H1 (cell line): ENCODE data around the gene TRIM46. TPM values are rescaled to one million over a fixed set of nuclear protein-coding genes. Genes with fewer than 3 reads are reported as not detected.

Experiments
- ASH2L ChIP-seq: fragments of 200-600, 300-600 bp; sonication (generic); IDR thresholded peaks from one replicate; pipeline ENCODE4 v1.7.1; 2017; ENCODE audit warnings: low read length
- CTCF ChIP-seq, 3 experiments: IDR thresholded peaks; 1 replicate in 2 of 3; 2 replicates in 1 of 3; pipeline versions ENCODE4 v1.5.1 to v1.6.1; 2011; ENCODE audit warnings: low read length in 3 of 3, mild to moderate bottlenecking in 3 of 3, inconsistent platforms in 2 of 3, low read depth in 1 of 3, moderate library complexity in 1 of 3; ENCODE audit not compliant: insufficient read depth in 1 of 3; ENCODE audit errors: control extremely low read depth in 1 of 3
- polyA plus RNA-seq, 7 experiments: library from polyadenylated mRNA; depleted of rRNA in 3 of 7; stranded (reverse) in 5 of 7; unstranded in 2 of 7; fragments of >200 nt in 5 of 7; fragments of 200-250 nt in 2 of 7; gene quantifications; 1 replicate in 5 of 7; 2 replicates in 1 of 7; 4 replicates in 1 of 7; pipeline versions ENCODE4 v1.2.1 to v1.2.3, GENCODE V29; 2011 to 2013; ENCODE audit warnings: missing spikeins in 2 of 7, mixed read lengths in 2 of 7
- total RNA-seq: library from RNA; stranded (reverse); fragmentation: NEBNext Ultra II Directional; extraction: Animal tissue kit (Norgen Biotek cat#: 25700); gene quantifications from 2 replicates; pipeline ENCODE4 v1.2.1, GENCODE V29; 2021

TRIM46 gene
- total and polyA plus RNA-seq, 2 of the 8 experiments (the other 6 are each of a cell fraction or from before 2014, with no cell fraction given), result 15.5 to 21.6 TPM

- TF ChIP-seq CTCF (IDR thresholded peaks at IDR 0.05; ENCODE audit: control extremely low read depth in 1 of 3, insufficient read depth in 1 of 3, low read depth in 1 of 3, low read length in 3 of 3), result no peak
- no peak for TF ChIP-seq ASH2L
These were observed 47.0 kb upstream of the TRIM46 start (continued) for GRCh38 chr1:155126556-155127104.
